Lower leg skin (tissue), 4 donors: ENCODE measurements around the gene PERP. TPM values are rescaled to one million over a fixed set of nuclear protein-coding genes. Genes with fewer than 3 reads are reported as not detected.
"Not testable (repeated sequence)": the region's sequence is repeated elsewhere in the genome, so short reads cannot be mapped to it uniquely, and the experiment has no call there.

ENCODE experiments used
- DNase-seq, 2 donors: peaks; one replicate each; pipeline ENCODE4 v3.0.0-alpha.2; 2019; ENCODE audit warnings: low spot score in 2 of 2
- H3K4me3 ChIP-seq: fragments of 200-600 bp; sonication (generic); 2 replicates; pipeline ENCODE4 v1.5.1; 2017; ENCODE audit warnings: mild to moderate bottlenecking, low read depth; ENCODE audit not compliant: poor library complexity, severe bottlenecking
- CTCF ChIP-seq, 3 donors: fragments of 450-650 bp; IDR thresholded peaks; one replicate each; pipeline ENCODE4 v1.5.1; 2016; ENCODE audit warnings: antibody characterized with exemption in 3 of 3, mild to moderate bottlenecking in 3 of 3, moderate library complexity in 2 of 3
- POLR2A ChIP-seq, 2 donors: fragments of 450-650 bp; IDR thresholded peaks; one replicate each; pipeline ENCODE4 v1.6.1; 2016 to 2017; ENCODE audit warnings: antibody characterized with exemption in 2 of 2, mild to moderate bottlenecking in 1 of 2, moderate library complexity in 1 of 2
- WGBS, 2 donors: methylation state at CpG; one replicate each; pipeline ENCODE4 v1.1.5; 2018; 5-methylcytosine and 5-hydroxymethylcytosine counted together
- intact Hi-C: fragments of 100-400 bp; cut with DNase I; formaldehyde crosslinking; loops from one replicate; pipeline ENCODE4 v1.15.0; 2023; ENCODE audit warnings: low total_unique reads
- total RNA-seq, 4 donors: library from RNA; depleted of rRNA; stranded (reverse); fragments of >200 nt; gene quantifications; one replicate each; pipeline ENCODE4 v1.1.0, GENCODE V29; 2016

Gene PERP
- total RNA-seq, 4 donors from 2014 or later: 1,452 to 1,932 (median 1,836) TPM

DNA sequence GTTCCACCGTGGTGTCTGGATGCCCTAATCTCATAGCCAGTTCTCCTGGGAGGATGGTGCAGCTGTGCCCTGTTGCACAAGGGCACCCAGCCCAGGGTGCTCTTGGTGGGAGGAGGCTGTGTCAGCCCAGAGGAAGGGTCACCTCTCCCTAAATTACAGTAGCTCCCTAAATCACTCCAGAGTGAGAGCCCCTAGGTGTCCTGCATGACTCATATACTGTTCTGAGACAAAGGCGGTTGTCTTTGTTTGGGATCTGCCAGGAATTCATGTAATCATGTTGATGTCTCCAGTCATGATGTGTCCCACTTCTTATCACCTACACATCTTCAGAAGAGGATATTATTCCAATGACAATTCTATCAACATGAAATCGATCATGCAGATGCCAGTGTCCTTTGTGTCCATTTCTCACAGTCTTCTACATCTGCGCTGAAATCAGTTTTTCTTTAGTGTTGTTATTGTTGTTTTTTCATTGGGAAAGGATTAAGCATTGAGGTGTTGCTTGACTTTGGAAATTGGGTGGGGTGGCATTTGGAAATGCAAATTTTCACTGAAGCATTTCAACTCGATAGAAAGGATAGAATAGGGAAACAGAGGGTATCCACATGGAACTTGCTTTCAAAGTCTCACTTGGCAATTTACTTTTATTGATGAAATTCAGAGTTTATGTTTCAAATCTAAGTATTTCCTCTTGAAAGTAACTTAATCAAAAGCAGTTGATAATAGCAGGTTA lies 19.5 kb downstream of the PERP start:
- intact Hi-C loops: loop anchor here (5.0 kb wide), 1 partner anchor 50 kb away; no protein-coding TSS in a partner anchor
- WGBS, 2 donors: 51 to 55% methylated on average over 5 of the region's 5 CpGs
- no peak overlapping the region for H3K4me3 ChIP-seq
- TF ChIP-seq CTCF (IDR thresholded peaks at IDR 0.05) (no peak), POLR2A (IDR thresholded peaks at IDR 0.05) (no peak)
- no peak for DNase-seq

DNA sequence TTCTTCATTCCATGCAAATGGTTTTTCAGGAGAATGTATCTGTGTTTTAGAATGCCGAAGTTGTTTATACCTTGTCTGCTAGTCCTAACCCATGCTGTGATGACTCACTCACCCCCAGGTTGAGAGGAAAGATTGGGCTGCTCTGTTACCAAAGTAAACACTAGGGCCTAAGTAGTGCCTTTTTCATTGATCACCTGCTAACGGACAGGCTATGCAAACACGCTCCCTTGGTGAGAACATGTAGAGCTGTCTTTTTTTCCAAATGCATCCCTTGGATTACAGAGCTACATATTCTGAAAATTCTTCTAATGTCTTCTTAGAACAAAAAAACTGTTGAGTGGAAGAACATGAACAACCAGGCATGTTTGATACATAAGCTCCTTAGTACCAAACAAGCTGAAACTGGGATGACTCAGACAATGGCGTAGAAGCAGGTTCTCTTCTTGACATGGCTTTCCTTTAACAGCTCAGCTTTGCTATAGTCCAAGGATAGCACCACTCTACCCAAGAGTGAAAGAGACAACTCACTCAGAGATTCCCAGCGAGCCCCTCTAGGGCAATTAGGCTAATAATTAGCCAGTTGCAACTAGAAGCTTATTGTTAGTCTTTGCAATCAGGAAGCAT lies 20.5 kb downstream of the PERP start:
- TF ChIP-seq CTCF (IDR thresholded peaks at IDR 0.05) (no peak), POLR2A (IDR thresholded peaks at IDR 0.05) (no peak)
- intact Hi-C loops: loop anchor here (5.0 kb wide), 1 partner anchor 49 kb away; no protein-coding TSS in a partner anchor
- no peak overlapping the region for H3K4me3 ChIP-seq
- DNase-seq: no peak
- WGBS, 2 donors: 54 to 55% methylated on average over 5 of the region's 5 CpGs

- TF ChIP-seq CTCF (IDR thresholded peaks at IDR 0.05) (no peak), POLR2A (IDR thresholded peaks at IDR 0.05) (no peak)
- H3K4me3 ChIP-seq: no peak overlapping the region
- intact Hi-C loops: loop anchor here (5.0 kb wide), 1 partner anchor 49 kb away; no protein-coding TSS in a partner anchor
- no peak for DNase-seq
- 83 to 86% methylated on average over 2 of the region's 2 CpGs for WGBS, 2 donors
Observed at GRCh38 chr6:138085839-138086222, 21.4 kb downstream of the PERP start.

GRCh38 chr6:138084904-138085838 lies 22.0 kb downstream of the PERP start:
- H3K4me3 ChIP-seq: no peak overlapping the region
- WGBS, 2 donors: 87 to 88% methylated on average over 10 of the region's 10 CpGs
- DNase-seq: no peak
- intact Hi-C loops: loop anchor here (5.0 kb wide), 1 partner anchor 48 kb away; no protein-coding TSS in a partner anchor
- TF ChIP-seq CTCF (IDR thresholded peaks at IDR 0.05) (no peak), POLR2A (IDR thresholded peaks at IDR 0.05) (no peak)

DNA sequence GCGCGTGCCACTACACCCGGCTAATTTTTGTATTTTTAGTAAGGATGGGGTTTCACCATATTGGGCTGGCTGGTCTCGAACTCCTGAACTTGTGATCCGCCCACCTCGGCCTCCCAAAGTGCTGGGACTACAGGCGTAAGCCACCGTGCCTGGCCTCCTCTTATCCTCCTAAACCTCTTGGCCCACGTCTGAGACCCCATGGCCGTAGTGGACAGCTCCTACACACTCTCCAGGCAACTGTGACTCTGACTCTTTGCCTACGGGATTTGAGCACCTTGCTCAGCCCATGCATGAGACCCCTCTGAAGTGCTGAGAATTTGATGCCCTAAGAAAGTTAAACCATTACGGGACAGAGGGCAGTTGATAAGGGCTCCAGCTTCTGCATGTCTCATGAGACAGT lies 25.0 kb downstream of the PERP start:
- TF ChIP-seq POLR2A (IDR thresholded peaks at IDR 0.05) (no peak), CTCF (IDR thresholded peaks at IDR 0.05) (no peak)

DNA sequence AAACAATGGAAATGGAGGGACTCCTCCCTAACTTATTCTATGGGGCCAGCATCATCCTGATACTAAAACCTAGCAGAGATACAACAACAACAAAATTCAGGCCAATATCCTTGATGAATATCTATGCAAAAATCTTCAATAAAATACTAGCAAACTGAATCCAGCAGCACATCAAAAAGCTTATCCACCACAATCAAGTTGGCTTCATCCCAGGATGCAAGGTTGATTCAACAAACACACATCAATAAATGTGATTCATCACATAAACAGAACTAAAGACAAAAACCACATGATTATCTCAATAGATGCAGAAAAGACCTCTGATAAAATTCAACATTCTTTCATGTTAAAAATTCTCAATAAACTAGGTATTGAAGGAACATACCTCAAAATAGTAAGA lies 27.7 kb downstream of the PERP start:
- H3K4me3 ChIP-seq, DNase-seq, intact Hi-C loops: not testable (repeated sequence)

More for the DNA sequence above, 25.0 kb downstream of the PERP start:
- H3K4me3 ChIP-seq: no peak overlapping the region
- DNase-seq: no peak
- WGBS, 2 donors: 93 to 97% methylated on average over 12 of the region's 12 CpGs
- intact Hi-C loops: no loop called here
